Heart left ventricle (tissue), 16 donors: Measurements from ENCODE around the gene MTURN. TPM values are rescaled to one million over a fixed set of nuclear protein-coding genes. Genes with fewer than 3 reads are reported as not detected.

Source experiments
- ATAC-seq, 4 donors: fragments of 200-7000 bp; cut with Tn5 transposase; one replicate each; pipeline ENCODE4 v1.9.1; 2020 to 2022; ENCODE audit warnings: moderate library complexity in 4 of 4, mild to moderate bottlenecking in 3 of 4, moderate number of reproducible peaks in 1 of 4
- DNase-seq, 5 donors: peaks; one replicate each; pipeline ENCODE4 v3.0.0-alpha.2; 2020
- H3K27ac ChIP-seq, 12 donors: fragments of 200-600 bp; sonication (generic) in 4 of 12; one replicate each; pipeline versions ENCODE4 v1.5.0 to v1.8.0; 2016 to 2022; ENCODE audit warnings: mild to moderate bottlenecking in 2 of 12
- H3K27me3 ChIP-seq, 9 donors: fragments of 200-600 bp; sonication (generic) in 2 of 9; one replicate each; pipeline versions ENCODE4 v1.5.1 to v1.8.0; 2016 to 2022; ENCODE audit warnings: mild to moderate bottlenecking in 3 of 9
- H3K36me3 ChIP-seq, 9 donors: fragments of 200-600 bp; sonication (generic) in 2 of 9; one replicate each; pipeline versions ENCODE4 v1.5.0 to v1.8.0; 2018 to 2022; ENCODE audit warnings: mild to moderate bottlenecking in 2 of 9
- H3K4me1 ChIP-seq, 12 donors: fragments of 200-600 bp; sonication (generic) in 4 of 12; one replicate each; pipeline versions ENCODE4 v1.5.0 to v1.8.0; 2016 to 2022; ENCODE audit warnings: mild to moderate bottlenecking in 3 of 12
- H3K4me3 ChIP-seq, 12 donors: fragments of 200-600 bp; sonication (generic) in 4 of 12; one replicate each; pipeline versions ENCODE4 v1.5.0 to v1.8.0; 2017 to 2022; ENCODE audit warnings: mild to moderate bottlenecking in 9 of 12, moderate library complexity in 4 of 12
- H3K9me3 ChIP-seq, 12 donors: fragments of 200-600 bp; sonication (generic) in 4 of 12; one replicate each; pipeline versions ENCODE4 v1.5.0 to v1.8.0; 2016 to 2022; ENCODE audit warnings: mild to moderate bottlenecking in 1 of 12
- POLR2A ChIP-seq, 2 donors: fragments of 450-650 bp; IDR thresholded peaks; one replicate each; pipeline ENCODE4 v1.6.1; 2017; ENCODE audit warnings: antibody characterized with exemption in 2 of 2, mild to moderate bottlenecking in 2 of 2, moderate library complexity in 2 of 2
- WGBS, 4 donors: extraction: QIAGEN DNeasy Blood & Tissue Kit in 2 of 4; methylation state at CpG; one replicate each; pipeline versions ENCODE4 v1.1.5 to v1.1.7; 2013 to 2018; 5-methylcytosine and 5-hydroxymethylcytosine counted together
- intact Hi-C, 10 donors: fragments of 100-400 bp; cut with DNase I; formaldehyde crosslinking; loops; one replicate each; pipeline versions ENCODE4 v1.11.1 to v1.14.2; 2022
- polyA plus RNA-seq, 2 donors: library from polyadenylated mRNA; stranded (reverse); fragments of 200-250 nt; gene quantifications; one replicate each; pipeline ENCODE4 v1.2.3, GENCODE V29; 2013
- total RNA-seq, 9 donors: library from RNA; depleted of rRNA in 2 of 9; stranded (reverse); fragments of >200 nt in 2 of 9; fragmentation: NEBNext Ultra II Directional in 3 of 9; extraction: Animal tissue kit (Norgen Biotek cat#: 25700) in 3 of 9; gene quantifications; one replicate each; pipeline versions ENCODE4 v1.1.0 to v1.2.4, GENCODE V29; 2016 to 2023
- TF ChIP-seq, protein P1 (sequence below), 12 donors: fragments of 200-600 bp; sonication (generic) in 4 of 12; IDR thresholded peaks; one replicate each; pipeline versions ENCODE4 v1.5.0 to v1.8.0; 2018 to 2022; ENCODE audit warnings: antibody characterized with exemption in 12 of 12, mild to moderate bottlenecking in 5 of 12
- donor health status: ischemic (EF 13 %, LVEDD 7.1; RV severe dilation, severe dysfunction).
- donor health status: healthy with polysubstance abuse.
- donor health status: DM: no; HTN: yes; CAD: no.
- donor health status: DM: no; HTN: no; CAD: no.
- donor health status: ischemic (EF 25% LVEDD 6.9; RV normal size, moderate dysfunction).
- donor health status: ischemic (EF 25% LVEDD 5.7; RV mildly dilated, moderate dysfunction).
- donor health status: healthy.
- donor health status: DM: yes; HTN: yes; CAD: no.
- donor health status: ischemic (EF 35%, LVEDD 5.7; RV mildly dilated, moderate dysfunction).
- donor health status: nonischemic (EF 11% LVEDD 7.7; RV severe dilation, severe dysfunction).
- donor health status: DM: yes; HTN: yes; CAD: no.
- donor health status: PGD.
- donor health status: ischemic (EF 29% LVEDD 5.4; RV normal size, mild dysfunction).
- donor health status: nonischemic (EF 23%, LVEDD 6.1; RV moderate dilation, normal function).

MTURN gene
- total and polyA plus RNA-seq, 11 donors: 7.7 to 45.2 (median 21.3) TPM

DNA sequence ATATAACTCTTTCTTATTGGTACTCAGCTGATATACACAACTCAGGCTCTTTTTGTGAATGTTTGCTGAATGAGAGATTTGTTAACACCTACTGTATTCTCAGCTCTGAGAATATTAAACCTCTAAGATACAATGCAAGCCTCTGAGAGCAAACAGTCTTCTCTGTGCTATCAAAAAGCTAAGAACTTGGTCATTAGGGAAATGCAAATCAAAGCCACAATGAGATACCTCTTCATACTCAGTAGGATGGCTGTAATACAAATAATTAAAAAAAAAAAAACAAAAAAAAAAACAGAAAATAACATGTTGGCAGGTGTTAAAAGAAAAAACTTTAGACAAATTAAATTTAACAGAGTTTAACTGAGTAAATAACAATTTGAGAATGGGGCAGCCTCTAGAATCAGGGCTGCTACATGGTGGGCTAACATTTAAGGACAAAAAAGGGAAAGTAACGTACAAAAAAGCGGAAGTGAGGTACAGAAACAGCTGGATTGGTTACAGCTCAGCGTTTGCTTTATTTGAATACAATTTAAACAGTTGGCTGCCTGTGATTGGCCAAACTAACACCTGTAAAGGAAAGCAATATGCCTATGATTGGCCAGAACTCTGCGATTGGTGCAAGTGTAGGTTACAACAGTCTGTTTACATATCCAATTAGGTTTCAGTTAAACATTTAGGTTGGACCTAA lies 14.8 kb upstream of the MTURN start:
- intact Hi-C loops: no loop called here
- Histone ChIP-seq H3K36me3 (no peaks in the 10 kb centered on the region), H3K4me1 (peaks cover 0 to 15% (median 4%) of the 10 kb centered on the region in 12 donors), H3K9me3 (no peaks in the 10 kb centered on the region), H3K4me3 (no peak overlapping the region), H3K27me3 (no peaks in the 10 kb centered on the region), H3K27ac (no peak overlapping the region)
- TF ChIP-seq, protein P1, sequence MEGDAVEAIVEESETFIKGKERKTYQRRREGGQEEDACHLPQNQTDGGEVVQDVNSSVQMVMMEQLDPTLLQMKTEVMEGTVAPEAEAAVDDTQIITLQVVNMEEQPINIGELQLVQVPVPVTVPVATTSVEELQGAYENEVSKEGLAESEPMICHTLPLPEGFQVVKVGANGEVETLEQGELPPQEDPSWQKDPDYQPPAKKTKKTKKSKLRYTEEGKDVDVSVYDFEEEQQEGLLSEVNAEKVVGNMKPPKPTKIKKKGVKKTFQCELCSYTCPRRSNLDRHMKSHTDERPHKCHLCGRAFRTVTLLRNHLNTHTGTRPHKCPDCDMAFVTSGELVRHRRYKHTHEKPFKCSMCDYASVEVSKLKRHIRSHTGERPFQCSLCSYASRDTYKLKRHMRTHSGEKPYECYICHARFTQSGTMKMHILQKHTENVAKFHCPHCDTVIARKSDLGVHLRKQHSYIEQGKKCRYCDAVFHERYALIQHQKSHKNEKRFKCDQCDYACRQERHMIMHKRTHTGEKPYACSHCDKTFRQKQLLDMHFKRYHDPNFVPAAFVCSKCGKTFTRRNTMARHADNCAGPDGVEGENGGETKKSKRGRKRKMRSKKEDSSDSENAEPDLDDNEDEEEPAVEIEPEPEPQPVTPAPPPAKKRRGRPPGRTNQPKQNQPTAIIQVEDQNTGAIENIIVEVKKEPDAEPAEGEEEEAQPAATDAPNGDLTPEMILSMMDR (IDR thresholded peaks at IDR 0.05): no peak
- TF ChIP-seq POLR2A (IDR thresholded peaks at IDR 0.05): no peak
- 88 to 96% (median 94%) methylated on average over 4 of the region's 4 CpGs for WGBS, 4 donors
- ATAC-seq (no peak), DNase-seq (no peak)

DNA sequence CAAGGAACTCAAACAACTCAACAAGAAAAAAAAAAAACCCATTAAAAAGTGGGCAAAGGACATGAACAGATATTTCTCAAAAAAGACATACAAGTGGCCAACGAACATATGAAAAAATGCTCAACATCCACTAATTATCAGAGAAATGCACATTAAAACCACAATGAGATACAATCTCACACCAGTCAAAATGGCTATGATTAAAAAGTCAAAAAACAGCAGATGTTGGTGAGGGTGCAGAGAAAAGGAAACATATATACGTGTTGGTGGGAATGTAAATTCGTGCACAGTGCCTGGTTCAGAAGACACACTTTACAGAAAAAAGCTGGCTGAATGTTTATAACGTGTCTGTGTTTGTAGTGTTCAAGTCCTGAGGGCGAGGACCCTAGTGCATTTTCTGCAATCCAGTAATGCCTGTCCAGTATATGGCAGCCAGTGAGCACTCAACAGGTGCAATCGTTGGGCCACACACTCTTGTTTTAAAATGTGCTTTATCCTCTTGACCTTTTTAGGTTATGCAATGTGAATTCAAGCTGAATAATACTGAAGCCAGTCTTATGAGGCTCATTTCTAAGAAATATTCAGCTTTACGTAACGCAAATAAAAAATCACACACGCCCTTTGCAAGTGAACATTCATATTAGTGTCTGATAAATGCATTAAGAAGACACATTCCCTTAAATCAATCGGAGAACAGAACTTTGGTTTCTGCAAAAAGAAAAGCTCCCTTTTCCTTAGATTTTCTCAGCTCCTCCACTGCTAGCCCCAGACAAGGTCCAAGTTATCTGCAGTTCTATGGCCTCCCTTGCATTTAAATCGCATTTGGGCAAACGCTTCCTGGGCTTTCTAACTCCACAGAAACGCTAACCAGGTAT lies 813 bp upstream of the MTURN start:
- DNase-seq: no peak
- intact Hi-C loops: loop anchor here in 2 of 10 donors (2.0 to 5.0 kb wide), 2 partner anchors 107 to 343 kb away; partner anchors contain the start of genes FKBP14 (in 1 of the 2) and NOD1 (in 1 of the 2)
- no peaks in the 10 kb centered on the region for H3K27me3 ChIP-seq
- WGBS, 4 donors: 42 to 48% (median 44%) methylated on average over 13 of the region's 13 CpGs
- peaks cover 0 to 31% (median 8%) of the 10 kb centered on the region in 12 donors for H3K4me1 ChIP-seq
- peak overlapping the region; percentile 35 to 99 (median 96) for H3K4me3 ChIP-seq
- ATAC-seq: no peak
- H3K36me3 ChIP-seq: no peaks in the 10 kb centered on the region
- TF ChIP-seq POLR2A (IDR thresholded peaks at IDR 0.05): no peak
- TF ChIP-seq, protein P1 (IDR thresholded peaks at IDR 0.05): no peak
- peak overlapping the region; percentile 66 to 96 (median 90) for H3K27ac ChIP-seq
- H3K9me3 ChIP-seq: no peaks in the 10 kb centered on the region

DNA sequence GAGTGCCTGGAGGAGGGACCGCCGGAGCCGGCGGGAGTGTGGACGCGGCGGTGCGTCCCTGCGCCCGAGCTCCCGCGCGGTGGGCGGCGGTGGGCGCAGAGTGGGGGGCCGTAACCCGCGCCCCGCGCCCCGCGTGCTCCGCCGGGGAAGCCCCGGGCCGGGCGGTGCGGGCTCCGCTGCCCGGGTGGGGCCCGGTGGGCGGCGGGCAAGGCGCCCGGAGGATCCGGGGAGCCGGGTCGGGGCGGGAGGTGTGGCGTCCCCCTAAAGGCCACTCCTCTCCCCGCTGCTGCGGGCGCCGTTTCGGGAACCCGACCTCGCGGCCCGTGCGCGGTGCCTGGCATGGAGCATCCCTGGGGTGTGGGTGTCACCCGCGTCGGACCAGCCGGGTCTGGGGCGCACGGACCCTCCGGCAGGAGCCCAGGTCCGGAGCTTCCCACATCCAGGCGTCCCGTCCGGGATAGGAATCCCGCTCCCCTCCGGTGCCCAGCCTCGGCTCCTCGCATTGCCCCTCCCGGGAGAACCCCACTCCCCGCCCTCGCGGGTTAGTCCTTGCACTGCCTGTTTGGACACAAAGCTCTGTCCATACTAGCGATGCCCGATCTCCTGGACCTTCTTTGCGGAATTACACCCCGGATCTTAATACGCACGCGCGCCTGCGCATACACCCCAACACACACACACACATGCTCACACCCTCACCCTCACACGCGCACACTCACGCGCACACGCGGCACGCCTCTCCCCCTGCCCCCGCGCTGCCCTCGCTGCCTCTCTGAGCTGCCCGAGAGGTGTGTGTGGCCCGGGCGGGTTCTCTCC lies 723 bp downstream of the MTURN start:
- peak overlapping the region; percentile 79 to 96 (median 90) for H3K27ac ChIP-seq
- DNase-seq (peak; percentile 59 to 80 (median 69)), ATAC-seq (peak; percentile 42 to 70 (median 61))
- intact Hi-C loops: loop anchor here in 1 of 10 donors (2.0 kb wide), 1 partner anchor 109 kb away; the partner anchor contains the start of gene FKBP14
- TF ChIP-seq, protein P1 (IDR thresholded peaks at IDR 0.05): no peak
- no peak for TF ChIP-seq POLR2A (IDR thresholded peaks at IDR 0.05)
- WGBS, 4 donors: 0 to 1% (median 0%) methylated on average over 30 to 93 of the region's 93 CpGs
- H3K9me3 ChIP-seq: no peaks in the 10 kb centered on the region
- H3K4me3 ChIP-seq: peak overlapping the region; percentile 70 to 99 (median 96)
- no peaks in the 10 kb centered on the region for H3K36me3 ChIP-seq
- no peaks in the 10 kb centered on the region for H3K27me3 ChIP-seq
- H3K4me1 ChIP-seq: peaks cover 0 to 41% (median 8%) of the 10 kb centered on the region in 12 donors
